Parathyroid adenoma (tissue), 2 donors: ENCODE results near the gene ST7L.

ENCODE experiments used
- H2AFZ ChIP-seq: fragments of 300-600 bp; sonication (generic); one replicate; pipeline ENCODE4 v1.7.0; 2017; ENCODE audit warnings: antibody characterized with exemption, mild to moderate bottlenecking
- H3K27ac ChIP-seq: fragments of 300-600 bp; sonication (generic); one replicate; pipeline ENCODE4 v1.7.0; 2017
- H3K27me3 ChIP-seq: fragments of 300-600 bp; sonication (generic); one replicate; pipeline ENCODE4 v1.7.0; 2017; ENCODE audit warnings: low read length; ENCODE audit not compliant: control insufficient read depth, insufficient read depth
- H3K36me3 ChIP-seq: fragments of 300-600 bp; sonication (generic); one replicate; pipeline ENCODE4 v1.7.0; 2017; ENCODE audit warnings: low read length; ENCODE audit not compliant: control insufficient read depth, insufficient read depth
- H3K4me1 ChIP-seq: fragments of 300-600 bp; sonication (generic); one replicate; pipeline ENCODE4 v1.7.0; 2017; ENCODE audit warnings: control low read depth
- H3K4me2 ChIP-seq: fragments of 300-600 bp; sonication (generic); one replicate; pipeline ENCODE4 v1.7.0; 2017; ENCODE audit warnings: low read length
- H3K4me3 ChIP-seq: fragments of 300-600 bp; sonication (generic); one replicate; pipeline ENCODE4 v1.7.0; 2017; ENCODE audit warnings: low read depth, low read length
- H3K79me2 ChIP-seq: fragments of 300-600 bp; sonication (generic); one replicate; pipeline ENCODE4 v1.7.0; 2017; ENCODE audit warnings: control low read depth
- H3K9ac ChIP-seq: fragments of 300-600 bp; sonication (generic); one replicate; pipeline ENCODE4 v1.7.0; 2017; ENCODE audit warnings: mild to moderate bottlenecking
- H3K9me3 ChIP-seq: fragments of 300-600 bp; sonication (generic); one replicate; pipeline ENCODE4 v1.7.0; 2017; ENCODE audit warnings: low read length; ENCODE audit not compliant: control insufficient read depth
- TF ChIP-seq, protein P1 (sequence below): fragments of 300-600 bp; sonication (generic); IDR thresholded peaks from one replicate; pipeline ENCODE4 v1.7.0; 2017; ENCODE audit warnings: antibody characterized with exemption, mild to moderate bottlenecking
- donor health status: primary hyperparathyroidism.

The ST7L gene

DNA sequence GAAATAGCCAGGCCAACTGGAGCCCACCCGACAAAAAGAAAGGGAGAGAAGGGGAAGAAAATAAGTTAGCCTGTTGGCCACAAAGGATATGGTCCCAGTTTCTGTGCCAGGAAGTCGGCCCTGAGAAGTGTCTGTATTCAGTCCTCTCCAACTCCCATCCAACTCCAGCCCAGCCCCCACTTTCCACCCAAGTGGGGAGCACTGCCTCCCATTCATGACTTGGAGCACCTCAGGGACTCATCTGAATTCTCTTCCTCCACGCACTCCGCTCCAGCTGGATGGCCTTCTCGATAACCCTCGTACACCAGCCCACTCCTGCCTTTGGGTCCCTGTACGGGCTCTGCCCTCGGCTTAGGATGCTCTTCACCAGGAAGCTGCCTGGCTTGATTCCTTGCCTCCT lies 112.2 kb downstream of the ST7L start:
- no peak overlapping the region for H3K4me2 ChIP-seq
- no peak overlapping the region for H3K4me3 ChIP-seq
- no peak overlapping the region for H3K27ac ChIP-seq
- H3K9ac ChIP-seq: no peak overlapping the region
- peaks cover 3% of the 10 kb centered on the region for H3K4me1 ChIP-seq
- H3K36me3 ChIP-seq: no peaks in the 10 kb centered on the region
- H3K27me3 ChIP-seq: no peaks in the 10 kb centered on the region
- no peaks in the 10 kb centered on the region for H3K9me3 ChIP-seq
- no peak overlapping the region for H2AFZ ChIP-seq
- H3K79me2 ChIP-seq: no peaks in the 10 kb centered on the region
- TF ChIP-seq, protein P1, sequence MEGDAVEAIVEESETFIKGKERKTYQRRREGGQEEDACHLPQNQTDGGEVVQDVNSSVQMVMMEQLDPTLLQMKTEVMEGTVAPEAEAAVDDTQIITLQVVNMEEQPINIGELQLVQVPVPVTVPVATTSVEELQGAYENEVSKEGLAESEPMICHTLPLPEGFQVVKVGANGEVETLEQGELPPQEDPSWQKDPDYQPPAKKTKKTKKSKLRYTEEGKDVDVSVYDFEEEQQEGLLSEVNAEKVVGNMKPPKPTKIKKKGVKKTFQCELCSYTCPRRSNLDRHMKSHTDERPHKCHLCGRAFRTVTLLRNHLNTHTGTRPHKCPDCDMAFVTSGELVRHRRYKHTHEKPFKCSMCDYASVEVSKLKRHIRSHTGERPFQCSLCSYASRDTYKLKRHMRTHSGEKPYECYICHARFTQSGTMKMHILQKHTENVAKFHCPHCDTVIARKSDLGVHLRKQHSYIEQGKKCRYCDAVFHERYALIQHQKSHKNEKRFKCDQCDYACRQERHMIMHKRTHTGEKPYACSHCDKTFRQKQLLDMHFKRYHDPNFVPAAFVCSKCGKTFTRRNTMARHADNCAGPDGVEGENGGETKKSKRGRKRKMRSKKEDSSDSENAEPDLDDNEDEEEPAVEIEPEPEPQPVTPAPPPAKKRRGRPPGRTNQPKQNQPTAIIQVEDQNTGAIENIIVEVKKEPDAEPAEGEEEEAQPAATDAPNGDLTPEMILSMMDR: no peak

GRCh38 chr1:112506306-112506705 lies 112.6 kb downstream of the ST7L start:
- TF ChIP-seq, protein P1: no peak
- Histone ChIP-seq H3K27ac (no peak overlapping the region), H3K27me3 (no peaks in the 10 kb centered on the region), H3K9ac (no peak overlapping the region), H3K36me3 (no peaks in the 10 kb centered on the region), H3K9me3 (no peaks in the 10 kb centered on the region), H3K79me2 (no peaks in the 10 kb centered on the region), H3K4me3 (no peak overlapping the region), H2AFZ (no peak overlapping the region), H3K4me1 (peaks cover 3% of the 10 kb centered on the region), H3K4me2 (no peak overlapping the region)

- TF ChIP-seq, protein P1: no peak
- H3K9ac ChIP-seq: no peak overlapping the region
- no peak overlapping the region for H3K27ac ChIP-seq
- H3K36me3 ChIP-seq: no peaks in the 10 kb centered on the region
- H3K4me3 ChIP-seq: no peak overlapping the region
- H3K27me3 ChIP-seq: no peaks in the 10 kb centered on the region
- no peak overlapping the region for H2AFZ ChIP-seq
- H3K4me1 ChIP-seq: peaks cover 3% of the 10 kb centered on the region
- H3K4me2 ChIP-seq: no peak overlapping the region
- H3K9me3 ChIP-seq: no peaks in the 10 kb centered on the region
- no peaks in the 10 kb centered on the region for H3K79me2 ChIP-seq
These were observed 113.1 kb downstream of the ST7L start for GRCh38 chr1:112505878-112506277.

GRCh38 chr1:112505400-112505785 lies 113.5 kb downstream of the ST7L start:
- TF ChIP-seq, protein P1: no peak
- H3K27me3 ChIP-seq: no peaks in the 10 kb centered on the region
- no peak overlapping the region for H3K9ac ChIP-seq

DNA sequence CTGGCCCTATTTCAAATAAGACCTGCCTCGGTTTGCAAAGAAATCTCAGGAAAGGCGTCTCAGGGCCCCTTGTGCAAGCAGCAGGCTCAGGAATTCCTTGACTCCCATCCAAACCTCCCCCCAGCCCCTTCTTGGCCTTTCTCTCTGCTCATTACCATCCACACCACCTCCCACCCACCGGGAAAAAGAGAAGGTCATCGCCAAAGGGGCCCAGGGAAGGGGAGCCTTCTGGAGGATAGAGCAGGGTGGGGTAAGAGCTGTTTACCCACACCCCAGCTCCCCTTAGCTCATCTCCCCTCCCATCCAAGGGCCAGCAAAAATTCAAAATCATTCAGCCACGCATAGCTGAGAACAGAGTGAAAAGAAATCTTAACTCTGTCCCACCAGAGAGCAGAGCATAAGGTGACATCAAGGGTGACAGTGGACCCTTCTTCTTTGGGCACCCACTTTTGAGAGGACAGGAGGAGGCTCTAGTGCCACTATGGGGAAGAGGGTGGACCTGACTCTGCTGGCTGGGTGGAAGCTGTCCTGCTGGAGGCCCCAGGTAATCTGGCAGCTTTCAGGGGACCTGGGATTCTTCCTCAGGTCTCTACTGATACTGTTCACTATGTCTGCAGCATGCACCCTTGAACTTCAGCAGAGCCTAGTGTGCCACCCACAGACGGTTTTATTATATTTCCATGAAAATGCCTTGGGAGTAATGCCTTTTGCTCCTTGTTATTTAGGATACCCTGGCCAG lies 114.1 kb downstream of the ST7L start:
- H3K4me2 ChIP-seq: no peak overlapping the region

More at GRCh38 chr1:112505400-112505785, 113.5 kb downstream of the ST7L start:
- H3K4me1 ChIP-seq: peaks cover 3% of the 10 kb centered on the region
- no peaks in the 10 kb centered on the region for H3K79me2 ChIP-seq
- no peaks in the 10 kb centered on the region for H3K36me3 ChIP-seq
- H3K27ac ChIP-seq: no peak overlapping the region
- H2AFZ ChIP-seq: no peak overlapping the region
- H3K4me3 ChIP-seq: no peak overlapping the region
- H3K4me2 ChIP-seq: no peak overlapping the region
- H3K9me3 ChIP-seq: no peaks in the 10 kb centered on the region

More for the DNA sequence above, 114.1 kb downstream of the ST7L start:
- TF ChIP-seq, protein P1: no peak
- Histone ChIP-seq H2AFZ (no peak overlapping the region), H3K9me3 (no peaks in the 10 kb centered on the region), H3K27ac (no peak overlapping the region), H3K27me3 (no peaks in the 10 kb centered on the region), H3K4me3 (no peak overlapping the region), H3K4me1 (peaks cover 3% of the 10 kb centered on the region), H3K79me2 (no peaks in the 10 kb centered on the region), H3K9ac (no peak overlapping the region), H3K36me3 (no peaks in the 10 kb centered on the region)
